ENCODE data around the gene RAB31.

GRCh38 chr18:9900699-9901098 lies 192.6 kb downstream of the RAB31 start:
- TF ChIP-seq CTCF (IDR thresholded peaks at IDR 0.05), result no peak
- no peak for TF ChIP-seq JUND (IDR thresholded peaks at IDR 0.05)
- TF ChIP-seq MAX (IDR thresholded peaks at IDR 0.05; ENCODE audit: low read depth), result no peak
- no peak for TF ChIP-seq GABPA (IDR thresholded peaks at IDR 0.05; ENCODE audit: low read depth)
- TF ChIP-seq MXI1 (IDR thresholded peaks at IDR 0.05; ENCODE audit: low read depth, low read length), result no peak

Measured in SK-N-SH (cell line).